ENCODE results near the gene PIK3CB. TPM values are rescaled to one million over a fixed set of nuclear protein-coding genes. Genes with fewer than 3 reads are reported as not detected.
"Not testable (repeated sequence)": the region's sequence is repeated elsewhere in the genome, so short reads cannot be mapped to it uniquely, and the experiment has no call there.

PIK3CB gene
- total RNA-seq, 1 donor from 2014 or later, result 17.6 TPM

GRCh38 chr3:138646513-138646912 lies 188.2 kb downstream of the PIK3CB start:
- no peak for DNase-seq
- H3K27ac Mint-ChIP-seq, result no peak overlapping the region
- peaks cover 28% of the 10 kb centered on the region for H3K9me3 Mint-ChIP-seq
- H3K27me3 Mint-ChIP-seq, result no peaks in the 10 kb centered on the region
- H3K4me3 Mint-ChIP-seq, result no peak overlapping the region
- peaks cover 37% of the 10 kb centered on the region for H3K36me3 Mint-ChIP-seq (ENCODE audit: low read depth)
- intact Hi-C loops (cut with micrococcal nuclease), result no loop called here
- no peaks in the 10 kb centered on the region for H3K4me1 Mint-ChIP-seq

DNA sequence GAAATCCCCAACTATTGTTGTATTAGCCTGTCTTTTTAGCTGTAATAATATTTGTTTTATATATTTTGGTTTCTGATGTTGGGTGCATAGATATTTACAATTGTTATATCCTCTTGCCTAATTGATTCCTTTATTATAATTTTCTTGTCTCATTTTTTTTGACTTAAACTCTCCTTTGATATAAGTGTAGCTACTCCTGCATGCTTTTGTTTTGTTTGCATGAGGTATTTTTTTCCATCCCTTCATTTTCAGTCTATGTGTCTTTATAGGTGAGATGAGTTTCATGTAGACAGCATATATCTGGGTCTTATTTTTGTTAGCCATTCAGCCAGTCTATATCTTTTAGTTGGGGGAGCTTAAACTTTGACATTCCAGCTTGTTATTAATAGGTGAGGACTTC lies 188.7 kb downstream of the PIK3CB start:
- Mint-ChIP-seq H3K27ac (no peak overlapping the region), H3K27me3 (no peaks in the 10 kb centered on the region), H3K9me3 (peaks cover 29% of the 10 kb centered on the region), H3K4me3 (no peak overlapping the region), H3K4me1 (no peaks in the 10 kb centered on the region), H3K36me3 (ENCODE audit: low read depth) (peaks cover 35% of the 10 kb centered on the region)
- intact Hi-C loops (cut with micrococcal nuclease), result no loop called here
- no peak for DNase-seq

- intact Hi-C loops (cut with micrococcal nuclease), result no loop called here
- Mint-ChIP-seq H3K27me3 (no peaks in the 10 kb centered on the region), H3K4me3 (no peak overlapping the region), H3K27ac (no peak overlapping the region), H3K9me3 (peaks cover 16% of the 10 kb centered on the region), H3K4me1 (no peaks in the 10 kb centered on the region), H3K36me3 (ENCODE audit: low read depth) (peaks cover 11% of the 10 kb centered on the region)
- no peak for DNase-seq
These were observed 191.8 kb downstream of the PIK3CB start for GRCh38 chr3:138642927-138643253.

DNA sequence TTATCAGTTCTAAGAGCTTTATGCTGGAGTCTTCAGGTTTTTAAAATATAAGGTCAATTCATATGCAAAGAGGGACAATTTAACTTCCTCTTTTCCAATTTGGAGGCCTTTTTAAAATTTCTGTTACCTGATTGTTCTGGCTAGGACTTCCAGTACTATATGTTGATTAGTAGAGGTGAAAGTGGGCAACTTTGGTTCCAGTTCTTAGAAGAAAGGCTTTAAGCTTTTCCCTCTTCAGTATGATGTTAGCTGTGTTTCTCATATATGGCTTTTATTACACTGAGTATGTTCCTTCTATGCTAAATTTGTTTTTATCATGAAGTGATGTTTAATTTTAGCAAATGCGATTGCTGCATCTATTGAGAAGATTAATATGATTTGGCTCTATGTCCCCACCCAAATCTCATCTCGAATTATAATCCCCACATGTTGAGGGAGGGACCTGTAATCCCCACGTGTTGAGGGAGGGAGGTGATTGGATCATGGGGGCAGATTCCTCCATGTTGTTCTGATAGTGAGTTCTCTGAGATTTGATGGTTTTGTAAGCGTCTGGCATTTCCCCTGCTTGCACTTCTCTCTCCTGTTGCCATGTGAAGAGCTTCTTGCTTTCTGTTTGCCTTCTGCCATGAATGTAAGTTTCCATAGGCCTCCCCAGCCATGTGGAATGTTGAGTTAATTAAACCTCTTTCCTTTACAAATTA lies 192.4 kb downstream of the PIK3CB start:
- H3K4me1 Mint-ChIP-seq, result no peaks in the 10 kb centered on the region
- peaks cover 7% of the 10 kb centered on the region for H3K36me3 Mint-ChIP-seq (ENCODE audit: low read depth)
- intact Hi-C loops (cut with micrococcal nuclease), result no loop called here
- H3K27ac Mint-ChIP-seq, result no peak overlapping the region
- H3K9me3 Mint-ChIP-seq, result peaks cover 16% of the 10 kb centered on the region
- H3K4me3 Mint-ChIP-seq, result no peak overlapping the region
- DNase-seq, result no peak
- no peaks in the 10 kb centered on the region for H3K27me3 Mint-ChIP-seq

DNA sequence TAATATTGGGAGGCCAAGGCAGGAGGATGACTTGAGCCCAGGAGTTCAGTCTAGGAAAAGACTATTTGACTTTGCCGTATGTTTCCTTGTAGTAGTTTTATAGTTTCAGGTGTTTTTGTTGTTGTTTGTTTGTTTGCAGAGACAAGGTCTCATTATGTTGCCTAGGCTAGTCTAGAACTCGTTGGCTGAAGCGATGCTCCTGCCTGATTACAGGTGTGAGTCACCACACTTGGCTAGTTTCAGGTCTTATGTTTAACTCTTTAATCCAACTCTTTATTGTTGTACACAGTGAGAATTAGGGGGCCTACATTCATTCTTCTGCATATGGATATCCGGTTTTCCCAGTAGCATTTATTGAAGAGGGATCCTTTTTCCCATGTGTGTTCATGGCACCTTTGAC lies 194.2 kb downstream of the PIK3CB start:
- Mint-ChIP-seq H3K4me1 (no peaks in the 10 kb centered on the region), H3K4me3 (no peak overlapping the region), H3K27ac (no peak overlapping the region), H3K27me3 (no peaks in the 10 kb centered on the region), H3K9me3 (peaks cover 9% of the 10 kb centered on the region), H3K36me3 (ENCODE audit: low read depth) (peaks cover 3% of the 10 kb centered on the region)
- intact Hi-C loops (cut with micrococcal nuclease), result no loop called here
- DNase-seq, result peak; percentile 31

- Mint-ChIP-seq H3K27me3 (no peaks in the 10 kb centered on the region), H3K9me3 (peaks cover 9% of the 10 kb centered on the region), H3K4me1 (no peaks in the 10 kb centered on the region), H3K4me3 (no peak overlapping the region), H3K27ac (no peak overlapping the region), H3K36me3 (ENCODE audit: low read depth) (peaks cover 1% of the 10 kb centered on the region)
- no peak for DNase-seq
- intact Hi-C loops (cut with micrococcal nuclease), result no loop called here
These were observed 196.1 kb downstream of the PIK3CB start for GRCh38 chr3:138638641-138639040.

GRCh38 chr3:138629526-138629925 lies 205.2 kb downstream of the PIK3CB start:
- H3K4me3 Mint-ChIP-seq, result no peak overlapping the region
- intact Hi-C loops (cut with micrococcal nuclease), result no loop called here
- no peaks in the 10 kb centered on the region for H3K36me3 Mint-ChIP-seq (ENCODE audit: low read depth)
- no peaks in the 10 kb centered on the region for H3K4me1 Mint-ChIP-seq
- peak; percentile 36 for DNase-seq
- no peaks in the 10 kb centered on the region for H3K27me3 Mint-ChIP-seq
- no peaks in the 10 kb centered on the region for H3K9me3 Mint-ChIP-seq
- no peak overlapping the region for H3K27ac Mint-ChIP-seq

DNA sequence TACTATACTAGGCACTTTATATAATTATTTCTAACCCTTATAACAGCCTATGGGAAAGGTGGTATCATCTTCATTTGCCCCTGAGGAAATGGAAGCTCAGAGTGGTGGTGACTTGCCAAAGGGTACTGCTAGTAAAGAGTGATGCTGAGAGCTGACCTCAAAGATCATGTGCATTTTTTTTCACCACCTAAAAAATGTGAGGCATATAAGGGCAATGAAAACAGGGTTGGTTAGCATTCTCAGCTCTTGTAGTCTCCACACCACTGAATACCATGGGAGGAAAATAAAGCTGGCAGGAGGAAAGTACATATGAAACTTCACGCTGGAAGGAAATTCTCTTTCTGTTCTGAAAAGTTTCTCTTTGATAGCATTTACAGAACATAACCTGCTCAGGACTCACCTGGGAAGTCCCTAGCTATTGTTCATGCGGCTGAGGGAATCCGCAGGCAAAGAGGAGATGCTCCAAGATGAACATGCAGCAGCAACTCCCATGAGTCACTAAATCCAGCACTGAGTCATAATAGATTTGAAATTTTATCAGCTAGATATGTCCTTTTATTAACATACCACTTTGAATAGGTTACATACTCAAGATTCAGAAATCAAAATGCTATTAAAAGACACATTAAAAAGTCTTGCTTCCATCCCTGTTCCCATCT lies 208.9 kb downstream of the PIK3CB start:
- no peaks in the 10 kb centered on the region for H3K27me3 Mint-ChIP-seq
- no peaks in the 10 kb centered on the region for H3K9me3 Mint-ChIP-seq
- no peak for DNase-seq
- H3K4me1 Mint-ChIP-seq, result no peaks in the 10 kb centered on the region
- H3K4me3 Mint-ChIP-seq, result no peak overlapping the region
- H3K27ac Mint-ChIP-seq, result no peak overlapping the region
- H3K36me3 Mint-ChIP-seq (ENCODE audit: low read depth), result no peaks in the 10 kb centered on the region
- intact Hi-C loops (cut with micrococcal nuclease), result no loop called here

DNA sequence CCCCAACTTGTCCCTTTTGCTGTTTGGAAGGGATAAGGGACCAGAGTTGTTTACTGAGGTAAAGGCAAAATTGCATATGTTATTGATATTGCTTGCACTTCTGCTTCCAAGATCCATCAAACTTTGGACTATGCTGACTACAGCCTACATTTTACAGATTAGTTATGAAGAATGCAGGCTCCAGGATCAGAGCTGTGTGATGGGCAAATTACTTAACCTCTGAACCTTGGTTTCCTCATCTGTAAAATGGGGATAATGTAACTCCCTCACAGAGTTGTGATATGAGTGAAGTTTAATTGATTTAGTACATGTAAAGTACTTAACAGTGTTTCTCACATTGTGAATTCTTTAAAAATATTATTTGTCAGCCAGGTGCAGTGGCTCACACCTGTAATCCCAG lies 210.2 kb downstream of the PIK3CB start:
- H3K4me3 Mint-ChIP-seq, result no peak overlapping the region
- no peaks in the 10 kb centered on the region for H3K9me3 Mint-ChIP-seq
- H3K4me1 Mint-ChIP-seq, result no peaks in the 10 kb centered on the region
- no peak overlapping the region for H3K27ac Mint-ChIP-seq
- H3K36me3 Mint-ChIP-seq (ENCODE audit: low read depth), result no peaks in the 10 kb centered on the region
- DNase-seq, result no peak
- intact Hi-C loops (cut with micrococcal nuclease), result no loop called here
- no peaks in the 10 kb centered on the region for H3K27me3 Mint-ChIP-seq

GRCh38 chr3:138620431-138620830 lies 214.3 kb downstream of the PIK3CB start:
- no peaks in the 10 kb centered on the region for H3K36me3 Mint-ChIP-seq (ENCODE audit: low read depth)

DNA sequence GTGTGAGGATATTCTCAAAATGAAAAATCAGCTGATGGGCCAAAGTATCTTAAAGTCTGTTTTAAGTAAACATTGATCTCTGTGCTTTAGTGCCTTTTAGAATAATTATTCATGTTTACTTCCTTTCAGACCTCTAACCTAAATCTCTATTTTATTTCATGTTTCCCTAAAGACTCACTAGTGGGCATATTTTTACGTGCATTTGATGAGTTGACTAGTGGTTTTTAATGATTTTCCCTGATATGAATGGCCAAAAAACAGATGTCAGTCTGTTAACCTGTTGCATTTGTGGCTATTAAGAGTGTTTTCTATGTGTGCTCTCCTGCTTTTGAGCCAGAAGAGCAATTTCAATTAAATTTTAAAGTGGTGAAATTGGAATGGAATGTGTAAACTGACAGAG lies 219.3 kb downstream of the PIK3CB start:
- peaks cover 2% of the 10 kb centered on the region for H3K27me3 Mint-ChIP-seq
- H3K4me1 Mint-ChIP-seq, result no peaks in the 10 kb centered on the region
- H3K27ac Mint-ChIP-seq, result no peak overlapping the region
- no peaks in the 10 kb centered on the region for H3K36me3 Mint-ChIP-seq (ENCODE audit: low read depth)
- intact Hi-C loops (cut with micrococcal nuclease), result no loop called here
- no peak overlapping the region for H3K4me3 Mint-ChIP-seq
- DNase-seq, result no peak
- no peaks in the 10 kb centered on the region for H3K9me3 Mint-ChIP-seq

More at GRCh38 chr3:138620431-138620830, 214.3 kb downstream of the PIK3CB start:
- H3K27ac Mint-ChIP-seq, result no peak overlapping the region
- no peaks in the 10 kb centered on the region for H3K9me3 Mint-ChIP-seq
- H3K4me1 Mint-ChIP-seq, result no peaks in the 10 kb centered on the region
- intact Hi-C loops (cut with micrococcal nuclease), result no loop called here
- no peak for DNase-seq
- peaks cover 2% of the 10 kb centered on the region for H3K27me3 Mint-ChIP-seq
- no peak overlapping the region for H3K4me3 Mint-ChIP-seq

GRCh38 chr3:138609898-138610266 lies 224.8 kb downstream of the PIK3CB start:
- peak; percentile 60 for DNase-seq
- Mint-ChIP-seq H3K27ac (peak overlapping the region; percentile 85), H3K4me3 (peak overlapping the region; percentile 80), H3K9me3 (no peaks in the 10 kb centered on the region), H3K36me3 (ENCODE audit: low read depth) (peaks cover 2% of the 10 kb centered on the region), H3K4me1 (peaks cover 8% of the 10 kb centered on the region), H3K27me3 (no peaks in the 10 kb centered on the region)
- intact Hi-C loops (cut with micrococcal nuclease), result no loop called here

- Mint-ChIP-seq H3K27me3 (no peaks in the 10 kb centered on the region), H3K4me3 (peak within 1 kb of the TSS; percentile 80), H3K36me3 (ENCODE audit: low read depth) (peaks cover 4% of the 10 kb centered on the region), H3K4me1 (peaks cover 8% of the 10 kb centered on the region), H3K9me3 (peaks cover 7% of the 10 kb centered on the region), H3K27ac (peak within 1 kb of the TSS; percentile 85)
- DNase-seq, result no peak
- intact Hi-C loops (cut with micrococcal nuclease), result loop anchor here (1.0 kb wide), 1 partner anchor 14 kb away; the partner anchor contains the start of gene CEP70
These were observed 226.2 kb downstream of the PIK3CB start, which contains the start of gene FAIM for GRCh38 chr3:138608322-138609135. TSS of gene FAIM (plus strand) at chr3:138608771. CDS start at chr3:138619727, 10,956 bp downstream.

- DNase-seq; H3K27ac Mint-ChIP-seq; H3K4me1 Mint-ChIP-seq; intact Hi-C loops (cut with micrococcal nuclease); H3K27me3 Mint-ChIP-seq; H3K4me3 Mint-ChIP-seq; H3K36me3 Mint-ChIP-seq (ENCODE audit: low read depth); H3K9me3 Mint-ChIP-seq: not testable (repeated sequence)
These were observed 230.6 kb downstream of the PIK3CB start for GRCh38 chr3:138604106-138604595.
